OCI-LY3 (cell line): ENCODE results near the gene B4GALNT4.

Source experiments
- CTCF ChIP-seq: fragments of 200-600, 300-600 bp; sonication (generic); IDR thresholded peaks from 2 replicates; pipeline ENCODE4 v1.5.1; 2014; ENCODE audit warnings: antibody characterized with exemption, low read length, low read depth
- EZH2phosphoT487 ChIP-seq: fragments of 200-600 bp; shearing (Covaris generic); IDR thresholded peaks from 2 replicates; pipeline ENCODE4 v1.6.1; 2018; ENCODE audit warnings: antibody characterized with exemption, mixed run types, low read depth

GRCh38 chr11:358129-358800 lies 11.0 kb upstream of the B4GALNT4 start:
- no peak for TF ChIP-seq CTCF
- TF ChIP-seq EZH2phosphoT487: no peak
